ENCODE measurements around the gene NAA80. TPM values are rescaled to one million over a fixed set of nuclear protein-coding genes. Genes with fewer than 3 reads are reported as not detected.
"Not testable (repeated sequence)": the region's sequence is repeated elsewhere in the genome, so short reads cannot be mapped to it uniquely, and the experiment has no call there.

The NAA80 gene
- total RNA-seq, 6 experiments from 2014 or later: 8.5 to 13.4 (median 10.7) TPM

DNA sequence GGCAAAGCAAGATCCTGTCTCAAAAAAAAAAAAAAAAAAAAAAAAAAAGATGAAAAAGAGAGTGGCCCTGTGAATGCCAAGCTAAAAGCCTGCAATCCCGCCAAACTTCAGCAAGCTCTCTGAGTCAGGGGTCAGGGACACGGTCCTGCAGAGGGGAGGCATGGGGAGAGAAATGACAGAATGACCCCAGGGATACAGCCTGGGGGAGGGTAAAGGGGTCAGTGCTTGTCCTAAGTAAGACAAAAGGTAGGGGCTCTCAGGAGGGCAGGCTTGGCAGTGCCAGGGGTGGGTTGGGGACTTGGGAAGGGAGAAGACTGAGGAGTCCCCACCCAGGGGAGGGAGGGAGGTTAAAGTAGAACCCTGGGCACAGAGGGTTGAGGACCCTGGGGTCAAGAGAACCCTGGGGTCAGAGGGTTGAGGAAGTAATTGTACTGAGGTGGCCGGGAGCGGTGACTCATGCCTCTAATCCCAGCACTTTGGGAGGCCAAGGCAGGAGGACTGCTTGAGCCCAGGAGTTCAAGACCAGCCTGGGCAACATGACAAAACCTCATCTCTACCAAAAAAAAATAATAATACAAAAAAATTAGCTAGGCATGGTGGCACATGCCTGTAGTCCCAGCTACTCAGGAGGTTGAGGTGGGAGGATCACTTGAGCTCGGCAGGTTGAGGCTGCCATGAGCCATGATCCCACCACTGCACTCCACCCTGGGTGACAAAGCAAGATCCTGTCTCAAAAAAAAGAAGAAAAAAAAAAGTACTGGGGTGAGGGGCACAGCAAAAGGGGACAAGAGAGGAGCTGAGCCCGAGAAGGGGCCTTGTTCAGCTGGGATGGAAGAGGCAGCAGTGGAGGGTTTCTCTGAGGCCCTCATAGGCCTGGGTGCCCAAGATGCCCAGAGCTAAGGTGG, 35.5 kb downstream of the NAA80 start:
- peak overlapping the region; percentile 90 for H3K27ac Mint-ChIP-seq
- H3K36me3 Mint-ChIP-seq (ENCODE audit: low read depth): no peaks in the 10 kb centered on the region
- H3K27me3 Mint-ChIP-seq (ENCODE audit: insufficient read depth): peaks cover 12% of the 10 kb centered on the region
- H3K4me3 Mint-ChIP-seq: peak overlapping the region; percentile 12; the same call in 1 of the 2 replicates
- peaks cover 52% of the 10 kb centered on the region for H3K4me1 Mint-ChIP-seq (ENCODE audit: low read depth)
- TF ChIP-seq, protein P1, sequence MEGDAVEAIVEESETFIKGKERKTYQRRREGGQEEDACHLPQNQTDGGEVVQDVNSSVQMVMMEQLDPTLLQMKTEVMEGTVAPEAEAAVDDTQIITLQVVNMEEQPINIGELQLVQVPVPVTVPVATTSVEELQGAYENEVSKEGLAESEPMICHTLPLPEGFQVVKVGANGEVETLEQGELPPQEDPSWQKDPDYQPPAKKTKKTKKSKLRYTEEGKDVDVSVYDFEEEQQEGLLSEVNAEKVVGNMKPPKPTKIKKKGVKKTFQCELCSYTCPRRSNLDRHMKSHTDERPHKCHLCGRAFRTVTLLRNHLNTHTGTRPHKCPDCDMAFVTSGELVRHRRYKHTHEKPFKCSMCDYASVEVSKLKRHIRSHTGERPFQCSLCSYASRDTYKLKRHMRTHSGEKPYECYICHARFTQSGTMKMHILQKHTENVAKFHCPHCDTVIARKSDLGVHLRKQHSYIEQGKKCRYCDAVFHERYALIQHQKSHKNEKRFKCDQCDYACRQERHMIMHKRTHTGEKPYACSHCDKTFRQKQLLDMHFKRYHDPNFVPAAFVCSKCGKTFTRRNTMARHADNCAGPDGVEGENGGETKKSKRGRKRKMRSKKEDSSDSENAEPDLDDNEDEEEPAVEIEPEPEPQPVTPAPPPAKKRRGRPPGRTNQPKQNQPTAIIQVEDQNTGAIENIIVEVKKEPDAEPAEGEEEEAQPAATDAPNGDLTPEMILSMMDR (IDR thresholded peaks at IDR 0.05): no peak
- H3K9me3 Mint-ChIP-seq: no peaks in the 10 kb centered on the region
- no peak for DNase-seq

DNA sequence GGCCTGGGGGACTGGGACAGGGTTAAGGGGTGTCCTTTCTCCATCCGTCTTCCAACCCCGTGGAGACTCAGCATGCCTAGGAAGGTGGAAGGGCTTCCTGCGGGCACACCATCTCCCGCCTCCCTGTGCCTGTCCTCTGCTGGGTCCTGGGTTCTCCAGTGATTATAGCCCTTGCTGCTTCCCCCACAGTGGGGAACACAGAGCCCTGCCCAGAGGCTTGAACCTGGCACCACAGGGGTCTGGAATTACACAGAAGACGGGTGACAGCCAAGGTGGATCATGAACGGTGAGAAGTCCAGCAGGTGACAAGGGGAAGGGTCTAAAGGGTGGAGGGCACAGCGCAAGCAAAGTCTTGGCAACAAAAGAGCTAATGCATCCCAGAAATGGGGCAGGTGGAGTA, 36.4 kb downstream of the NAA80 start:
- TF ChIP-seq, protein P1 (IDR thresholded peaks at IDR 0.05): no peak
- Mint-ChIP-seq H3K4me3 (no peak overlapping the region), H3K36me3 (ENCODE audit: low read depth) (no peaks in the 10 kb centered on the region), H3K9me3 (no peaks in the 10 kb centered on the region), H3K27me3 (ENCODE audit: insufficient read depth) (peaks cover 8% of the 10 kb centered on the region), H3K27ac (peak overlapping the region; percentile 90), H3K4me1 (ENCODE audit: low read depth) (peaks cover 43% of the 10 kb centered on the region)
- DNase-seq: no peak

DNA sequence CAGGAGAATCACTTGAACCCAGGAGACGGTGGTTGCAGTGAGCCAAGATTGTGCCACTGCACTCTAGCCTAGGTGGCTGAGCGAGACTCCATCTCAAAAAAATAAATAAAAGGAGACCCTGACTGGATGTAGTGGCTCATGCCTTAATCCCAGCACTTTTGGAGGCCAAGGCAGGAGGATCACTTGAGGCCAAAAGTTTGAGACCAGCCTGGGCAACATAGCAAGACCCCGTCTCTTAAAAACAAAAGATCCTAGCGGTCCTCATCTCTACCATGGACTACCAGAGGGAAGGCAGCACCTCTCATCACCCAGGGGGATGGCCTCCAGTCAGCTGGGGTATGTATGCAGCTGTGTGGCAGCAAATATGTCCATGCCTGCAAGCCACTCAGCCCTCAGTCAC, 37.0 kb downstream of the NAA80 start:
- H3K4me1 Mint-ChIP-seq (ENCODE audit: low read depth): peaks cover 37% of the 10 kb centered on the region
- peak overlapping the region; percentile 90 for H3K27ac Mint-ChIP-seq
- not testable (repeated sequence) for DNase-seq; H3K27me3 Mint-ChIP-seq (ENCODE audit: insufficient read depth); H3K9me3 Mint-ChIP-seq; H3K4me3 Mint-ChIP-seq; H3K36me3 Mint-ChIP-seq (ENCODE audit: low read depth)

DNA sequence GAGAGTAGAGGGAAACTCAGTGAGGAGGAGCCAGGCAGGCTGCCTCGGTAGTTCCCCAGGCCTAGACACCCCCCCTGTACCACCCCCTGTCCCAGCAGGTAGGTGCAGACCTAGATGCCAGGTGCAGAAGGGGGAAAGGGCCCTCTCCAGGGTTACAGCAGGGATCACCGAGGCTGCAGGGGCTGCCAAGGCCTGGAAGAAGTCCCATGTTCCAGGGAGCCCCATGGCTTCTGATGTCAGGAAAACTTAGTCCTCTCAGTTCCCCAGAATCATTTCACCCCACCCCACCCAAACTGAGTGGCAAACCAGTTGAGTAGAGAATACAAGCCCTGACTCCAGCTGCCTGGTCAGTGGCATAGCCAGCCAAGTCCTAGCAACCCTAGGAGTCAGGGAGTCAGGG, 37.7 kb downstream of the NAA80 start:
- Mint-ChIP-seq H3K9me3 (no peaks in the 10 kb centered on the region), H3K36me3 (ENCODE audit: low read depth) (peaks cover 5% of the 10 kb centered on the region), H3K27ac (peak overlapping the region; percentile 54), H3K27me3 (ENCODE audit: insufficient read depth) (peaks cover 7% of the 10 kb centered on the region), H3K4me1 (ENCODE audit: low read depth) (peaks cover 37% of the 10 kb centered on the region), H3K4me3 (no peak overlapping the region)
- TF ChIP-seq, protein P1 (IDR thresholded peaks at IDR 0.05): no peak
- no peak for DNase-seq

DNA sequence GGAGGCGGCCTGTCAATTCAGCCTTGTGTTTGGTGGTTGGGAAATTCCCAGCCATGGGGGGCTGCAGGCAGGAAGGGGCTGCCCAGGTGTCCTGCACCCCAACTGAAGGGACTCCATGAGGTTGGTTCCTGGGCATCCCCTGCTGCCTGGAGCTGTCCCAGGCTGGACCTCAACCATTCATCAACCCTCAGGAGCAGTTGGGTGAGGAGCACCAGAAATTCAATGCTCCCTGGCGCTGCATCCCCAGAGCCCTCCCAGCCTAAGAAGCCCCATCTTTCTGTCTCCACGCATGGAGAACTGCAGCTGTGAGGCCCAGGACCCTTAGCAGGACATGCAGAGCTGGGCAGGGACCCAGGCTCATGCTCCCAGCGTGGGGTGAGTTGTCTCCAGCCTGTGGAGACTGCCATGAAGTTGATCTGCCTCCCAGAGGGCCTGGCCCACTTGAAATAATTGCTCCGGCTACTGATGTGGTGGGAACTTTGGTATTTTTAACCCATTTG, 38.2 kb downstream of the NAA80 start:
- peaks cover 6% of the 10 kb centered on the region for H3K27me3 Mint-ChIP-seq (ENCODE audit: insufficient read depth)
- peaks cover 5% of the 10 kb centered on the region for H3K36me3 Mint-ChIP-seq (ENCODE audit: low read depth)
- TF ChIP-seq, protein P1 (IDR thresholded peaks at IDR 0.05): no peak
- H3K9me3 Mint-ChIP-seq: no peaks in the 10 kb centered on the region
- H3K4me3 Mint-ChIP-seq: no peak overlapping the region
- H3K4me1 Mint-ChIP-seq (ENCODE audit: low read depth): peaks cover 35% of the 10 kb centered on the region
- peak overlapping the region; percentile 54 for H3K27ac Mint-ChIP-seq
- DNase-seq: no peak

All from HFFc6 (cell line).